ENCODE data around the gene EXOC6. TPM values are rescaled to one million over a fixed set of nuclear protein-coding genes. Genes with fewer than 3 reads are reported as not detected.

Gene EXOC6
- total and polyA plus RNA-seq, 8 donors, result 1.7 to 21.3 (median 4.6) TPM

GRCh38 chr10:93080350-93081046 is 232.2 kb downstream of the EXOC6 start:
- H3K4me1 ChIP-seq, result peaks cover 0 to 8% (median 7%) of the 10 kb centered on the region in 4 donors
- peak in 5 of 7 experiments; percentile 63 to 79 (median 70) for TF ChIP-seq CTCF (IDR thresholded peaks at IDR 0.05)
- no peak for TF ChIP-seq EP300 (IDR thresholded peaks at IDR 0.05)
- TF ChIP-seq POLR2A (IDR thresholded peaks at IDR 0.05), result no peak
- no peak for TF ChIP-seq POLR2AphosphoS5 (IDR thresholded peaks at IDR 0.05)
- H3K4me3 ChIP-seq, result no peak overlapping the region
- H3K27me3 ChIP-seq, result peaks cover 0 to 60% (median 24%) of the 10 kb centered on the region in 3 donors
- WGBS, 5 donors, result 53 to 58% (median 56%) methylated on average over 22 of the region's 22 CpGs
- H3K27ac ChIP-seq, result no peak overlapping the region
- intact Hi-C loops (cut with DNase I; ENCODE audit: low total_unique reads), result no loop called here
- no peaks in the 10 kb centered on the region for H3K36me3 ChIP-seq
- DNase-seq, result peak; percentile 63 to 76
- H3K9me3 ChIP-seq, result no peaks in the 10 kb centered on the region

- 57 to 74% (median 65%) methylated on average over 3 of the region's 3 CpGs for WGBS, 5 donors
- Histone ChIP-seq H3K4me1 (peaks cover 0 to 8% (median 7%) of the 10 kb centered on the region in 4 donors), H3K9me3 (no peaks in the 10 kb centered on the region), H3K27me3 (peaks cover 0 to 52% (median 18%) of the 10 kb centered on the region in 3 donors), H3K4me3 (no peak overlapping the region), H3K36me3 (no peaks in the 10 kb centered on the region), H3K27ac (no peak overlapping the region)
- intact Hi-C loops (cut with DNase I; ENCODE audit: low total_unique reads), result no loop called here
- no peak for DNase-seq
- TF ChIP-seq POLR2A (IDR thresholded peaks at IDR 0.05), result no peak
Observed at GRCh38 chr10:93081318-93081717, 233.0 kb downstream of the EXOC6 start.

GRCh38 chr10:93081834-93082233 is 233.5 kb downstream of the EXOC6 start:
- intact Hi-C loops (cut with DNase I; ENCODE audit: low total_unique reads), result no loop called here
- TF ChIP-seq POLR2AphosphoS5 (IDR thresholded peaks at IDR 0.05), result no peak
- no peak for TF ChIP-seq POLR2A (IDR thresholded peaks at IDR 0.05)
- no peak for TF ChIP-seq EP300 (IDR thresholded peaks at IDR 0.05)
- no peak for TF ChIP-seq CTCF (IDR thresholded peaks at IDR 0.05)
- 58 to 64% (median 62%) methylated on average over 10 of the region's 10 CpGs for WGBS, 5 donors
- no peaks in the 10 kb centered on the region for H3K36me3 ChIP-seq
- no peak overlapping the region for H3K27ac ChIP-seq
- DNase-seq, result no peak
- peaks cover 0 to 8% (median 7%) of the 10 kb centered on the region in 4 donors for H3K4me1 ChIP-seq
- no peaks in the 10 kb centered on the region for H3K9me3 ChIP-seq
- no peak overlapping the region for H3K4me3 ChIP-seq
- H3K27me3 ChIP-seq, result peaks cover 0 to 47% (median 18%) of the 10 kb centered on the region in 3 donors

GRCh38 chr10:93083743-93084539 is 235.6 kb downstream of the EXOC6 start:
- 78 to 90% (median 89%) methylated on average over 7 of the region's 7 CpGs for WGBS, 5 donors
- intact Hi-C loops (cut with DNase I; ENCODE audit: low total_unique reads), result no loop called here

More at GRCh38 chr10:93083743-93084539, 235.6 kb downstream of the EXOC6 start:
- Histone ChIP-seq H3K27ac (no peak overlapping the region), H3K4me3 (no peak overlapping the region), H3K27me3 (peaks cover 0 to 30% (median 16%) of the 10 kb centered on the region in 3 donors), H3K36me3 (no peaks in the 10 kb centered on the region), H3K9me3 (no peaks in the 10 kb centered on the region), H3K4me1 (peaks cover 0 to 8% (median 7%) of the 10 kb centered on the region in 4 donors)
- no peak for DNase-seq
- no peak for TF ChIP-seq CTCF (IDR thresholded peaks at IDR 0.05)
- no peak for TF ChIP-seq EP300 (IDR thresholded peaks at IDR 0.05)
- TF ChIP-seq POLR2AphosphoS5 (IDR thresholded peaks at IDR 0.05), result no peak
- TF ChIP-seq POLR2A (IDR thresholded peaks at IDR 0.05), result no peak
